Calu3 (cell line): Measurements from ENCODE around the gene STIM2. TPM values are rescaled to one million over a fixed set of nuclear protein-coding genes. Genes with fewer than 3 reads are reported as not detected.

ENCODE experiments used
- BruUV-seq: library from RNA; stranded (reverse); fragments of 400-500 nt; replicated peaks from 2 replicates; lab custom pipeline; 2021; lab: Mats Ljungman, UMichigan
- CTCF ChIA-PET: fragments of 300-600 bp; sonication (Branson Sonifier 250); formaldehyde crosslinking; loops from one replicate; lab custom pipeline; 2022; ENCODE audit warnings: antibody characterized with exemption; lab: Charles Lee
- DNase-seq: peaks from one replicate; pipeline ENCODE4 v3.0.0; 2022
- H3K27ac Mint-ChIP-seq: one replicate; pipeline ENCODE4 v1.8.0; 2022; ENCODE audit warnings: mixed read lengths; ENCODE audit not compliant: unreplicated experiment
- H3K27me3 Mint-ChIP-seq: one replicate; pipeline ENCODE4 v1.8.0; 2022; ENCODE audit warnings: mixed read lengths; ENCODE audit not compliant: unreplicated experiment
- H3K36me3 Mint-ChIP-seq: one replicate; pipeline ENCODE4 v1.8.0; 2022; ENCODE audit warnings: mild to moderate bottlenecking, moderate library complexity, mixed read lengths; ENCODE audit not compliant: insufficient read depth, unreplicated experiment
- H3K4me1 Mint-ChIP-seq: one replicate; pipeline ENCODE4 v1.8.0; 2022; ENCODE audit warnings: mild to moderate bottlenecking, low read depth, mixed read lengths; ENCODE audit not compliant: unreplicated experiment
- H3K4me3 Mint-ChIP-seq: one replicate; pipeline ENCODE4 v1.8.0; 2022; ENCODE audit warnings: mild to moderate bottlenecking, low read depth, moderate library complexity, mixed read lengths; ENCODE audit not compliant: unreplicated experiment
- H3K9me3 Mint-ChIP-seq: one replicate; pipeline ENCODE4 v1.8.0; 2022; ENCODE audit warnings: low read depth, mixed read lengths; ENCODE audit not compliant: unreplicated experiment
- CTCF ChIP-seq: fragments of 200-600 bp; IDR thresholded peaks from one replicate; pipeline ENCODE4 v1.8.0; 2022; ENCODE audit warnings: antibody characterized with exemption; ENCODE audit not compliant: unreplicated experiment
- intact Hi-C: fragments of 100-400 bp; cut with micrococcal nuclease; formaldehyde crosslinking; loops from one replicate; pipeline ENCODE4 v1.10.0; 2022; ENCODE audit not compliant: unreplicated experiment
- total RNA-seq: library from RNA; stranded (reverse); gene quantifications from 2 replicates; pipeline ENCODE4 v1.2.3, GENCODE V29; 2022

Gene STIM2
- total RNA-seq, 1 experiment from 2014 or later, result 24.2 TPM

GRCh38 chr4:26995316-26995715 lies 134.7 kb downstream of the STIM2 start:
- intact Hi-C loops, result no loop called here
- Mint-ChIP-seq H3K27ac (no peak overlapping the region), H3K9me3 (no peaks in the 10 kb centered on the region), H3K4me3 (no peak overlapping the region), H3K27me3 (no peaks in the 10 kb centered on the region), H3K4me1 (no peaks in the 10 kb centered on the region), H3K36me3 (no peaks in the 10 kb centered on the region)
- BruUV-seq, result no TSS peak
- TF ChIP-seq CTCF, result no peak
- DNase-seq, result no peak
- CTCF ChIA-PET, result no interaction called here

DNA sequence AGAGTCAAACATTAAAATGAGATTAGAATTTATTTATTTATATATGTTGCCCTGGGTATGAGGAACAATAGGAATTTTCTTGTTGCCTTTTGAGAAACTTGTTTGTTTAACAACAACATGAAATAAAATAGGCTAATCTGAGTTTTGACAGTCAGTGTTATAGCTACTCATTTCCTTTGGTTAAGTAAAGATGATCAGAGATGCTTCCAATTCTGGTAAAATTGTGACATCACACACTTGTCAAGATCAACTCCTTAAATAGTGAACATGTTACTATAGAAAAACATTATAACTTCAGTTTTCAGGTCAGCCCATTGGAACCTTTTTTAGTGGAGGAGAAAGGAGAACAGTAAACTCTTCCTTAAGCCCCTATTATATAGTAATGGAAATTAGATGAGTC lies 136.1 kb downstream of the STIM2 start:
- H3K4me1 Mint-ChIP-seq, result no peaks in the 10 kb centered on the region

DNA sequence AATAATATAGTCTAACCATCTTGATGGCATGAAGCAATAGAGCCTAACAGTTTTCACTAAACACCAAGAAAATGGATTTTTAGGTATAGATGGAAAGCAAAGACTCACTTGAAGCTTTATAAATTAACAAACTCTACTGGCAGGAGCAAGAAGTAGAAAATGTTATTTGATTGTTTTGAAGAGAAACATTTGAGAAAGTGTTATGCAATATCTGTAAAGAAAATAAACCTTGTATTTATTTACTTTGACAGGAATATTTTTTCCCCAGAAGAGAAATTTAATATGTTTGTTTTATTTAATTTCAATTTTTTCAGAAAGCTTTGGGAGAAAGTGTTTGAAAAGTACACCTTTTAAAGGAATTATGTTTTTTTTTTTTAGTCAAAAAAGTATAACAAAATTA lies 139.0 kb downstream of the STIM2 start:
- H3K36me3 Mint-ChIP-seq, result no peaks in the 10 kb centered on the region
- H3K27ac Mint-ChIP-seq, result no peak overlapping the region
- CTCF ChIA-PET, result interaction anchor here (0.7 kb wide), 1 partner anchor 244 kb away, joined by 4 read pairs; no protein-coding TSS in a partner anchor
- DNase-seq, result no peak
- no peaks in the 10 kb centered on the region for H3K27me3 Mint-ChIP-seq
- intact Hi-C loops, result loop anchor here (10.0 kb wide), 1 partner anchor 275 kb away; no protein-coding TSS in a partner anchor
- no peaks in the 10 kb centered on the region for H3K4me1 Mint-ChIP-seq
- H3K4me3 Mint-ChIP-seq, result no peak overlapping the region
- no peak for TF ChIP-seq CTCF
- H3K9me3 Mint-ChIP-seq, result no peaks in the 10 kb centered on the region
- no TSS peak for BruUV-seq

More for the DNA sequence above, 136.1 kb downstream of the STIM2 start:
- Mint-ChIP-seq H3K36me3 (no peaks in the 10 kb centered on the region), H3K27me3 (no peaks in the 10 kb centered on the region), H3K27ac (no peak overlapping the region), H3K9me3 (no peaks in the 10 kb centered on the region), H3K4me3 (no peak overlapping the region)
- DNase-seq, result no peak
- no peak for TF ChIP-seq CTCF
- intact Hi-C loops, result no loop called here
- no TSS peak for BruUV-seq
- CTCF ChIA-PET, result no interaction called here

- no peaks in the 10 kb centered on the region for H3K9me3 Mint-ChIP-seq
- H3K36me3 Mint-ChIP-seq, result no peaks in the 10 kb centered on the region
- no peak for TF ChIP-seq CTCF
- no peak for DNase-seq
- H3K4me1 Mint-ChIP-seq, result no peaks in the 10 kb centered on the region
- no peak overlapping the region for H3K4me3 Mint-ChIP-seq
- CTCF ChIA-PET, result interaction anchor here (0.7 kb wide), 1 partner anchor 245 kb away, joined by 4 read pairs; no protein-coding TSS in a partner anchor
- H3K27ac Mint-ChIP-seq, result no peak overlapping the region
- intact Hi-C loops, result loop anchor here (10.0 kb wide), 1 partner anchor 275 kb away; no protein-coding TSS in a partner anchor
- no peaks in the 10 kb centered on the region for H3K27me3 Mint-ChIP-seq
- BruUV-seq, result no TSS peak
Measured at GRCh38 chr4:27000122-27000521, 139.5 kb downstream of the STIM2 start.
